ENCODE results near the gene PGAM2.

PGAM2 gene

GRCh38 chr7:44079331-44080021 lies 14.1 kb upstream of the PGAM2 start:
- ATAC-seq, result no peak
- TF ChIP-seq, protein P1, sequence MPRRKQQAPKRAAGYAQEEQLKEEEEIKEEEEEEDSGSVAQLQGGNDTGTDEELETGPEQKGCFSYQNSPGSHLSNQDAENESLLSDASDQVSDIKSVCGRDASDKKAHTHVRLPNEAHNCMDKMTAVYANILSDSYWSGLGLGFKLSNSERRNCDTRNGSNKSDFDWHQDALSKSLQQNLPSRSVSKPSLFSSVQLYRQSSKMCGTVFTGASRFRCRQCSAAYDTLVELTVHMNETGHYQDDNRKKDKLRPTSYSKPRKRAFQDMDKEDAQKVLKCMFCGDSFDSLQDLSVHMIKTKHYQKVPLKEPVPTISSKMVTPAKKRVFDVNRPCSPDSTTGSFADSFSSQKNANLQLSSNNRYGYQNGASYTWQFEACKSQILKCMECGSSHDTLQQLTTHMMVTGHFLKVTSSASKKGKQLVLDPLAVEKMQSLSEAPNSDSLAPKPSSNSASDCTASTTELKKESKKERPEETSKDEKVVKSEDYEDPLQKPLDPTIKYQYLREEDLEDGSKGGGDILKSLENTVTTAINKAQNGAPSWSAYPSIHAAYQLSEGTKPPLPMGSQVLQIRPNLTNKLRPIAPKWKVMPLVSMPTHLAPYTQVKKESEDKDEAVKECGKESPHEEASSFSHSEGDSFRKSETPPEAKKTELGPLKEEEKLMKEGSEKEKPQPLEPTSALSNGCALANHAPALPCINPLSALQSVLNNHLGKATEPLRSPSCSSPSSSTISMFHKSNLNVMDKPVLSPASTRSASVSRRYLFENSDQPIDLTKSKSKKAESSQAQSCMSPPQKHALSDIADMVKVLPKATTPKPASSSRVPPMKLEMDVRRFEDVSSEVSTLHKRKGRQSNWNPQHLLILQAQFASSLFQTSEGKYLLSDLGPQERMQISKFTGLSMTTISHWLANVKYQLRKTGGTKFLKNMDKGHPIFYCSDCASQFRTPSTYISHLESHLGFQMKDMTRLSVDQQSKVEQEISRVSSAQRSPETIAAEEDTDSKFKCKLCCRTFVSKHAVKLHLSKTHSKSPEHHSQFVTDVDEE (CRISPR knock-in tag; IDR thresholded peaks at IDR 0.05), result no peak
- no peak for TF ChIP-seq TOX (CRISPR knock-in tag; IDR thresholded peaks at IDR 0.05; ENCODE audit: borderline replicate concordance)

DNA sequence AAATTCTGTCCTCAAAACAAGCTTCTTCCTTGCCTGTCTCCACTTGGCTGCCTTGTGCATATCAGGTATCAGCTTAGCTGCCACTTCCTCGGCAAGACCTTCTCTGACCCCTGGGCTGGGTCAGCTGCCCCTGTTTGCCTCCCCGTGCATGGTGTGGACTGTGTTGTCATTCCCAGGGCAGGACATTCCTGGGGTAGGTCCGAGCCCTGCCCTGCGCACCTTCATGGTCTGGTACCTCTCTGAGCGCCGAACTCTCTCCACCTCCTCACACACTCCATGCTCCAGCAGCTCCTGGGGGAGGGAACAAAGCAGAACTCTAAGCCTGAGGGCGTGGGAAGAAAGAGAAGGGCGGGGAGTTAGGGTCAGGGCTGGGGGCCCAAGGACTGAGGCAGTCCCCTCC lies 13.2 kb upstream of the PGAM2 start:
- TF ChIP-seq ESRRG (CRISPR knock-in tag; IDR thresholded peaks at IDR 0.05), result no peak
- no peak for TF ChIP-seq TCF4 (CRISPR knock-in tag; IDR thresholded peaks at IDR 0.05; ENCODE audit: borderline replicate concordance)
- TF ChIP-seq SNAI2 (CRISPR knock-in tag; IDR thresholded peaks at IDR 0.05), result no peak
- TF ChIP-seq PPARA (CRISPR knock-in tag; IDR thresholded peaks at IDR 0.05; ENCODE audit: borderline replicate concordance), result no peak
- no peak for TF ChIP-seq GLIS3 (CRISPR knock-in tag; IDR thresholded peaks at IDR 0.05)
- no peak for TF ChIP-seq ZC3H10 (CRISPR knock-in tag; IDR thresholded peaks at IDR 0.05)
- TF ChIP-seq ZNF70 (CRISPR knock-in tag; IDR thresholded peaks at IDR 0.05), result no peak
- TF ChIP-seq CSDC2 (CRISPR knock-in tag; IDR thresholded peaks at IDR 0.05), result no peak
- no peak for ATAC-seq

- ATAC-seq, result no peak
- TF ChIP-seq ZFP30 (CRISPR knock-in tag; IDR thresholded peaks at IDR 0.05) (no peak), PPARA (CRISPR knock-in tag; IDR thresholded peaks at IDR 0.05; ENCODE audit: borderline replicate concordance) (no peak), ESRRG (CRISPR knock-in tag; IDR thresholded peaks at IDR 0.05) (no peak), GLIS3 (CRISPR knock-in tag; IDR thresholded peaks at IDR 0.05) (no peak), ZFP3 (CRISPR knock-in tag; IDR thresholded peaks at IDR 0.05) (no peak), BACH2 (CRISPR knock-in tag; IDR thresholded peaks at IDR 0.05; ENCODE audit: borderline replicate concordance) (no peak), ARNTL (CRISPR knock-in tag; IDR thresholded peaks at IDR 0.05; ENCODE audit: borderline replicate concordance, low read depth) (no peak), CSDC2 (CRISPR knock-in tag; IDR thresholded peaks at IDR 0.05) (no peak), TCF4 (CRISPR knock-in tag; IDR thresholded peaks at IDR 0.05; ENCODE audit: borderline replicate concordance) (no peak), OSR1 (CRISPR knock-in tag; IDR thresholded peaks at IDR 0.05) (no peak), ZNF565 (CRISPR knock-in tag; conservative IDR thresholded peaks at IDR 0.05; ENCODE audit: low read depth) (no peak), RARB (CRISPR knock-in tag; IDR thresholded peaks at IDR 0.05) (no peak), ZNF8 (CRISPR knock-in tag; IDR thresholded peaks at IDR 0.05) (no peak)
- TF ChIP-seq, protein P1 (CRISPR knock-in tag; IDR thresholded peaks at IDR 0.05), result no peak
Measured at GRCh38 chr7:44077681-44078091, 12.3 kb upstream of the PGAM2 start.

- no peak for ATAC-seq
- TF ChIP-seq ZFP3 (CRISPR knock-in tag; IDR thresholded peaks at IDR 0.05), result no peak
- no peak for TF ChIP-seq PATZ1 (CRISPR knock-in tag; IDR thresholded peaks at IDR 0.05; ENCODE audit: borderline replicate concordance)
- no peak for TF ChIP-seq ESRRG (CRISPR knock-in tag; IDR thresholded peaks at IDR 0.05)
- no peak for TF ChIP-seq ZNF8 (CRISPR knock-in tag; IDR thresholded peaks at IDR 0.05)
- no peak for TF ChIP-seq OSR1 (CRISPR knock-in tag; IDR thresholded peaks at IDR 0.05)
- TF ChIP-seq CSDC2 (CRISPR knock-in tag; IDR thresholded peaks at IDR 0.05), result no peak
- TF ChIP-seq ISL1 (CRISPR knock-in tag; IDR thresholded peaks at IDR 0.05), result no peak
- TF ChIP-seq, protein P2, sequence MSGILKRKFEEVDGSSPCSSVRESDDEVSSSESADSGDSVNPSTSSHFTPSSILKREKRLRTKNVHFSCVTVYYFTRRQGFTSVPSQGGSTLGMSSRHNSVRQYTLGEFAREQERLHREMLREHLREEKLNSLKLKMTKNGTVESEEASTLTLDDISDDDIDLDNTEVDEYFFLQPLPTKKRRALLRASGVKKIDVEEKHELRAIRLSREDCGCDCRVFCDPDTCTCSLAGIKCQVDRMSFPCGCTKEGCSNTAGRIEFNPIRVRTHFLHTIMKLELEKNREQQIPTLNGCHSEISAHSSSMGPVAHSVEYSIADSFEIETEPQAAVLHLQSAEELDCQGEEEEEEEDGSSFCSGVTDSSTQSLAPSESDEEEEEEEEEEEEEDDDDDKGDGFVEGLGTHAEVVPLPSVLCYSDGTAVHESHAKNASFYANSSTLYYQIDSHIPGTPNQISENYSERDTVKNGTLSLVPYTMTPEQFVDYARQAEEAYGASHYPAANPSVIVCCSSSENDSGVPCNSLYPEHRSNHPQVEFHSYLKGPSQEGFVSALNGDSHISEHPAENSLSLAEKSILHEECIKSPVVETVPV (CRISPR knock-in tag; IDR thresholded peaks at IDR 0.05), result no peak
- no peak for TF ChIP-seq ZNF70 (CRISPR knock-in tag; IDR thresholded peaks at IDR 0.05)
- no peak for TF ChIP-seq RARB (CRISPR knock-in tag; IDR thresholded peaks at IDR 0.05)
- TF ChIP-seq TOX (CRISPR knock-in tag; IDR thresholded peaks at IDR 0.05; ENCODE audit: borderline replicate concordance), result no peak
- TF ChIP-seq, protein P3, sequence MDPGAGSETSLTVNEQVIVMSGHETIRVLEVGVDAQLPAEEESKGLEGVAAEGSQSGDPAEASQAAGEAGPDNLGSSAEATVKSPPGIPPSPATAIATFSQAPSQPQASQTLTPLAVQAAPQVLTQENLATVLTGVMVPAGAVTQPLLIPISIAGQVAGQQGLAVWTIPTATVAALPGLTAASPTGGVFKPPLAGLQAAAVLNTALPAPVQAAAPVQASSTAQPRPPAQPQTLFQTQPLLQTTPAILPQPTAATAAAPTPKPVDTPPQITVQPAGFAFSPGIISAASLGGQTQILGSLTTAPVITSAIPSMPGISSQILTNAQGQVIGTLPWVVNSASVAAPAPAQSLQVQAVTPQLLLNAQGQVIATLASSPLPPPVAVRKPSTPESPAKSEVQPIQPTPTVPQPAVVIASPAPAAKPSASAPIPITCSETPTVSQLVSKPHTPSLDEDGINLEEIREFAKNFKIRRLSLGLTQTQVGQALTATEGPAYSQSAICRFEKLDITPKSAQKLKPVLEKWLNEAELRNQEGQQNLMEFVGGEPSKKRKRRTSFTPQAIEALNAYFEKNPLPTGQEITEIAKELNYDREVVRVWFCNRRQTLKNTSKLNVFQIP (CRISPR knock-in tag; IDR thresholded peaks at IDR 0.05; ENCODE audit: borderline replicate concordance, low read depth), result no peak
Measured at GRCh38 chr7:44077061-44077460, 11.7 kb upstream of the PGAM2 start.

All from SK-N-SH treated with all-trans-retinoic acid at 6 μM for 48 hours (cell line).